SU-DHL-6 (cell line): ENCODE measurements around the gene SPTLC1.

Experiments
- H2AFZ ChIP-seq: fragments of 200-600 bp; sonication (generic); 2 replicates; pipeline ENCODE4 v1.6.1; 2014; ENCODE audit warnings: low read depth, mild to moderate bottlenecking, moderate library complexity, mixed read lengths, antibody characterized with exemption, low read length; ENCODE audit not compliant: severe bottlenecking
- H3F3A ChIP-seq: fragments of 200-600 bp; shearing (Covaris generic); 2 replicates; pipeline ENCODE4 v1.6.0; 2016; ENCODE audit warnings: antibody characterized with exemption, mild to moderate bottlenecking; ENCODE audit not compliant: insufficient read depth
- H3K27ac ChIP-seq: fragments of 200-600 bp; sonication (generic); 2 replicates; pipeline ENCODE4 v1.5.1; 2016; ENCODE audit warnings: low read depth, mild to moderate bottlenecking, low read length, moderate library complexity, mixed read lengths
- H3K27me3 ChIP-seq: fragments of 200-600 bp; sonication (generic), shearing (Covaris generic); 2 replicates; pipeline ENCODE4 v1.6.0; 2014; ENCODE audit warnings: mild to moderate bottlenecking, low read length
- H3K36me3 ChIP-seq: fragments of 200-600 bp; sonication (generic); 2 replicates; pipeline ENCODE4 v1.6.1; 2014; ENCODE audit warnings: mild to moderate bottlenecking, low read length, mixed read lengths
- H3K4me2 ChIP-seq: fragments of 300-600, 200-600 bp; shearing (Covaris generic), sonication (generic); 2 replicates; pipeline ENCODE4 v1.6.0; 2014; ENCODE audit warnings: low read length, low read depth, mild to moderate bottlenecking; ENCODE audit not compliant: poor library complexity, severe bottlenecking
- H3K4me3 ChIP-seq: fragments of 200-600 bp; sonication (generic); 2 replicates; pipeline ENCODE4 v1.5.1; 2014; ENCODE audit warnings: antibody characterized with exemption, low read length, mild to moderate bottlenecking, mixed read lengths; ENCODE audit not compliant: insufficient read depth, poor library complexity, severe bottlenecking
- H3K79me2 ChIP-seq: fragments of 200-600 bp; sonication (generic); 2 replicates; pipeline ENCODE4 v1.6.1; 2014; ENCODE audit warnings: mild to moderate bottlenecking, low read length, moderate library complexity; ENCODE audit not compliant: insufficient read depth
- H3K9ac ChIP-seq: fragments of 200-600 bp; sonication (generic); 2 replicates; pipeline ENCODE4 v1.7.0; 2014; ENCODE audit warnings: mild to moderate bottlenecking, low read length
- H3K9me2 ChIP-seq: fragments of 200-600 bp; sonication (generic); replicated peaks from 2 replicates; pipeline ENCODE4 v1.6.1; 2014; ENCODE audit warnings: low read length; ENCODE audit not compliant: insufficient read depth
- H3K9me3 ChIP-seq: fragments of 200-600 bp; sonication (generic); 2 replicates; pipeline ENCODE4 v1.6.1; 2014; ENCODE audit warnings: low read length, mixed read lengths; ENCODE audit not compliant: insufficient read depth
- H4K20me1 ChIP-seq: fragments of 200-600 bp; sonication (generic); 2 replicates; pipeline ENCODE4 v1.6.1; 2014; ENCODE audit warnings: low read depth, mild to moderate bottlenecking, antibody characterized with exemption, low read length, moderate library complexity, mixed read lengths
- EZH2phosphoT487 ChIP-seq: fragments of 200-600 bp; sonication (generic), shearing (Covaris generic); conservative IDR thresholded peaks from 2 replicates; pipeline ENCODE4 v1.6.1; 2018; ENCODE audit warnings: mild to moderate bottlenecking, antibody characterized with exemption, low read length, moderate library complexity, mixed read lengths
- TF ChIP-seq, protein P1 (sequence below): fragments of 200-600 bp; sonication (generic); IDR thresholded peaks from one replicate; pipeline ENCODE4 v1.5.1; 2017; ENCODE audit warnings: antibody characterized with exemption, mild to moderate bottlenecking, low read length, moderate library complexity; ENCODE audit not compliant: insufficient read depth, poor library complexity, severe bottlenecking

Gene SPTLC1

DNA sequence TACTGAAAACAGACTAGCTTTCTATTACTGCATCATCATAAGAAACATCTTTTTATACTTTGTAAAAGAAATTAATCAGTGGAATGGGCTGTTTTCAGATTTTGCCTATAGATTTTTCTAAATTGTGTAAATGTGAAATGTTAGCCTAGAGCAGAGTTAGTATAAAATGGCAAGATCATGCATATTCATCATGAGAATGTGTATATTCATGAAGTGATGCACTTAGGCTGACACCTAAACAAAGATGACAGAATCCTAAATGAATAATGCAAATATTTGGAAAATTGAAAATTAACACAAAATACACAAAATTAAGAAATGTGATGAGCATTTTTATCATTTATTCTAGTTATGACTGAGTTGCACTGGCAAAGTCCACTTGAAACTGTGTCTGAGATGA lies 57.2 kb downstream of the SPTLC1 start:
- Histone ChIP-seq H3K27me3 (no peaks in the 10 kb centered on the region), H3K9ac (no peak overlapping the region), H4K20me1 (no peaks in the 10 kb centered on the region), H3K9me3 (0 out of 2 replicates have a peak, but pooled peaks cover 12% of the 10 kb centered on the region), H3K36me3 (peaks cover 20% of the 10 kb centered on the region), H2AFZ (no peak overlapping the region), H3K4me3 (no peak overlapping the region), H3K9me2 (no peaks in the 10 kb centered on the region), H3K4me2 (no peak overlapping the region), H3F3A (no peaks in the 10 kb centered on the region), H3K27ac (no peak overlapping the region), H3K79me2 (0 out of 2 replicates have a peak, but pooled peaks cover 10% of the 10 kb centered on the region)
- no peak for TF ChIP-seq EZH2phosphoT487
- TF ChIP-seq, protein P1, sequence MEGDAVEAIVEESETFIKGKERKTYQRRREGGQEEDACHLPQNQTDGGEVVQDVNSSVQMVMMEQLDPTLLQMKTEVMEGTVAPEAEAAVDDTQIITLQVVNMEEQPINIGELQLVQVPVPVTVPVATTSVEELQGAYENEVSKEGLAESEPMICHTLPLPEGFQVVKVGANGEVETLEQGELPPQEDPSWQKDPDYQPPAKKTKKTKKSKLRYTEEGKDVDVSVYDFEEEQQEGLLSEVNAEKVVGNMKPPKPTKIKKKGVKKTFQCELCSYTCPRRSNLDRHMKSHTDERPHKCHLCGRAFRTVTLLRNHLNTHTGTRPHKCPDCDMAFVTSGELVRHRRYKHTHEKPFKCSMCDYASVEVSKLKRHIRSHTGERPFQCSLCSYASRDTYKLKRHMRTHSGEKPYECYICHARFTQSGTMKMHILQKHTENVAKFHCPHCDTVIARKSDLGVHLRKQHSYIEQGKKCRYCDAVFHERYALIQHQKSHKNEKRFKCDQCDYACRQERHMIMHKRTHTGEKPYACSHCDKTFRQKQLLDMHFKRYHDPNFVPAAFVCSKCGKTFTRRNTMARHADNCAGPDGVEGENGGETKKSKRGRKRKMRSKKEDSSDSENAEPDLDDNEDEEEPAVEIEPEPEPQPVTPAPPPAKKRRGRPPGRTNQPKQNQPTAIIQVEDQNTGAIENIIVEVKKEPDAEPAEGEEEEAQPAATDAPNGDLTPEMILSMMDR = no peak

DNA sequence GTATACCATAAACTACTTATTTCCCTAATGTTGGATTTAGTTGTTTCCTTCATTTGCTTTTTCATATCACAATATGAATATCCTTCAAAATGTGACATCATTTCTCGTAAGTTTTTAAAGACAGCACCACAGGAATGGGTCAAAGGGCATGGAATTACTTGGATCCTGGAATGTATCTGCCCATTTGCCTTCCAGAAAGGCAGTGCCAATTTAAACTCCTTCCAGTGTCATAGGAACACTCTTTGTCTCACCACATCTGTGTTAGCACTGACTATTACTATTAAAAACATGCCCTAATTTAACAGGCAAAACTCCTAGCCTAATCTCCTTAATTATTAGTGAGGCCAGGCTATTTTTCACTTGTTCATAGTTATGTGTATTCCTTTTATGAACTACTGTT lies 58.0 kb downstream of the SPTLC1 start:
- no peaks in the 10 kb centered on the region for H4K20me1 ChIP-seq
- H3K36me3 ChIP-seq = peaks cover 12% of the 10 kb centered on the region
- no peak overlapping the region for H3K27ac ChIP-seq
- H3K4me2 ChIP-seq = no peak overlapping the region
- H3K9me3 ChIP-seq = 0 out of 2 replicates have a peak, but pooled peaks cover 4% of the 10 kb centered on the region
- no peaks in the 10 kb centered on the region for H3K9me2 ChIP-seq
- 0 out of 2 replicates have a peak, but pooled peaks cover 7% of the 10 kb centered on the region for H3K79me2 ChIP-seq
- no peaks in the 10 kb centered on the region for H3K27me3 ChIP-seq
- H3K9ac ChIP-seq = no peak overlapping the region
- no peak for TF ChIP-seq EZH2phosphoT487
- TF ChIP-seq, protein P1 = no peak
- no peaks in the 10 kb centered on the region for H3F3A ChIP-seq
- H3K4me3 ChIP-seq = no peak overlapping the region
- H2AFZ ChIP-seq = no peak overlapping the region

DNA sequence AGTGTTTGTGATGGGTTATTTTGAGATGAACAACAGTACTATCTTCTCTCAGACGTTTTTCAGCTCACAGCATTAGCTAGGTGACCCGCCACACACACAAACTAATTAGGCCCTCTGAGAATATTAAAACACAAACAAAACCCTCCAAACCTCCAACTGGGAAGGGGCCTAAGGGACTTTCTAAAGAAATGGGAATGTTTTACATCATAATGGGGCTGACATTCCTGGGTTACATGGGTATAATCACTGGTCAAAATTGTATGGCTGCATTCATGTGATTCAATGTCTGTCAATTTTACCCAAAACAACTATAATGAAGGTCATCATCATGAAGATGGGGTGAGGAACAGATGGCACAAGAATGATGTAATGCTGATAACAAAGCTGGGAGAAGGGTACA lies 59.6 kb downstream of the SPTLC1 start:
- no peak overlapping the region for H3K27ac ChIP-seq
- 0 out of 2 replicates have a peak, but pooled peaks cover 5% of the 10 kb centered on the region for H3K79me2 ChIP-seq
- H3K36me3 ChIP-seq = peaks cover 5% of the 10 kb centered on the region; the same call in 1 of the 2 replicates
- H3K4me3 ChIP-seq = no peak overlapping the region
- H3K9ac ChIP-seq = no peak overlapping the region
- no peaks in the 10 kb centered on the region for H3K27me3 ChIP-seq
- no peaks in the 10 kb centered on the region for H3K9me2 ChIP-seq
- H3K4me2 ChIP-seq = no peak overlapping the region
- H4K20me1 ChIP-seq = no peaks in the 10 kb centered on the region
- TF ChIP-seq, protein P1 = no peak
- TF ChIP-seq EZH2phosphoT487 = no peak
- H3F3A ChIP-seq = no peaks in the 10 kb centered on the region
- H3K9me3 ChIP-seq = no peaks in the 10 kb centered on the region
- no peak overlapping the region for H2AFZ ChIP-seq
